Heart right ventricle (tissue), 16 donors: ENCODE data around the gene KCNJ16. TPM values are rescaled to one million over a fixed set of nuclear protein-coding genes. Genes with fewer than 3 reads are reported as not detected.

ENCODE experiments used
- ATAC-seq, 8 donors: fragments of 200-7000 bp; cut with Tn5 transposase; one replicate each; pipeline ENCODE4 v1.9.1; 2020; ENCODE audit warnings: mild to moderate bottlenecking in 8 of 8, moderate library complexity in 8 of 8, moderate number of reproducible peaks in 1 of 8
- DNase-seq, 2 donors: peaks; one replicate each; pipeline ENCODE4 v3.0.0-alpha.2; 2020
- H3K27ac ChIP-seq, 10 donors: fragments of 200-600 bp; sonication (generic) in 2 of 10; one replicate each; pipeline versions ENCODE4 v1.5.0 to v1.8.0; 2020 to 2022; ENCODE audit warnings: mild to moderate bottlenecking in 3 of 10
- H3K27me3 ChIP-seq, 7 donors: fragments of 200-600 bp; one replicate each; pipeline ENCODE4 v1.8.0; 2021 to 2022; ENCODE audit warnings: mild to moderate bottlenecking in 2 of 7
- H3K36me3 ChIP-seq, 9 donors: fragments of 200-600 bp; sonication (generic) in 1 of 9; one replicate each; pipeline versions ENCODE4 v1.5.0 to v1.8.0; 2020 to 2022; ENCODE audit warnings: mild to moderate bottlenecking in 2 of 9
- H3K4me1 ChIP-seq, 9 donors: fragments of 200-600 bp; sonication (generic) in 1 of 9; one replicate each; pipeline versions ENCODE4 v1.5.0 to v1.8.0; 2020 to 2022; ENCODE audit warnings: mild to moderate bottlenecking in 4 of 9
- H3K4me3 ChIP-seq, 10 donors: fragments of 200-600 bp; sonication (generic) in 2 of 10; one replicate each; pipeline versions ENCODE4 v1.5.0 to v1.8.0; 2020 to 2022; ENCODE audit warnings: mild to moderate bottlenecking in 7 of 10, moderate library complexity in 2 of 10
- H3K9me3 ChIP-seq, 11 donors: fragments of 200-600 bp in 10 of 11; sonication (generic) in 2 of 11; one replicate each; pipeline versions ENCODE4 v1.5.0 to v1.8.0; 2013 to 2022; ENCODE audit warnings: mild to moderate bottlenecking in 2 of 11, control low read depth in 1 of 11, moderate library complexity in 1 of 11
- CTCF ChIP-seq, 9 donors: fragments of 200-600 bp; sonication (generic) in 2 of 9; IDR thresholded peaks; one replicate each; pipeline versions ENCODE4 v1.5.0 to v1.8.0; 2021 to 2022; ENCODE audit warnings: antibody characterized with exemption in 9 of 9, mild to moderate bottlenecking in 5 of 9, moderate library complexity in 1 of 9
- WGBS, 2 donors: extraction: QIAGEN DNeasy Blood & Tissue Kit; methylation state at CpG; one replicate each; pipeline ENCODE4 v1.1.7; 2013; ENCODE audit warnings: inconsistent platforms in 1 of 2; 5-methylcytosine and 5-hydroxymethylcytosine counted together
- intact Hi-C, 10 donors: fragments of 100-400 bp; cut with DNase I; formaldehyde crosslinking; loops; one replicate each; pipeline versions ENCODE4 v1.11.1 to v1.14.2; 2022
- polyA plus RNA-seq, 2 donors: library from polyadenylated mRNA; stranded (reverse); fragments of 200-250 nt; gene quantifications; one replicate each; pipeline ENCODE4 v1.2.3, GENCODE V29; 2013
- total RNA-seq, 10 donors: library from RNA; stranded (reverse); fragmentation: NEBNext Ultra II Directional in 3 of 10; extraction: Animal tissue kit (Norgen Biotek cat#: 25700) in 3 of 10; gene quantifications; one replicate each; pipeline versions ENCODE4 v1.2.1 to v1.2.4, GENCODE V29; 2021 to 2023
- donor health status: Arrhythmogenic right ventricular cardiomyopathy.
- donor health status: ischemic (EF 13 %, LVEDD 7.1; RV severe dilation, severe dysfunction).
- donor health status: healthy with polysubstance abuse.
- donor health status: DM: no; HTN: yes; CAD: no.
- donor health status: DM: no; HTN: no; CAD: no.
- donor health status: ischemic (EF 25% LVEDD 6.9; RV normal size, moderate dysfunction).
- donor health status: ischemic (EF 25% LVEDD 5.7; RV mildly dilated, moderate dysfunction).
- donor health status: healthy.
- donor health status: DM: yes; HTN: yes; CAD: no.
- donor health status: Ischemic cardiomyopathy.
- donor health status: ischemic (EF 35%, LVEDD 5.7; RV mildly dilated, moderate dysfunction).
- donor health status: nonischemic (EF 11% LVEDD 7.7; RV severe dilation, severe dysfunction).
- donor health status: DM: yes; HTN: yes; CAD: no.
- donor health status: PGD.
- donor health status: ischemic (EF 29% LVEDD 5.4; RV normal size, mild dysfunction).
- donor health status: nonischemic (EF 23%, LVEDD 6.1; RV moderate dilation, normal function).

KCNJ16 gene
- total and polyA plus RNA-seq, 12 donors: 0.09 to 0.24 (median 0.14) TPM; not detected in 8

DNA sequence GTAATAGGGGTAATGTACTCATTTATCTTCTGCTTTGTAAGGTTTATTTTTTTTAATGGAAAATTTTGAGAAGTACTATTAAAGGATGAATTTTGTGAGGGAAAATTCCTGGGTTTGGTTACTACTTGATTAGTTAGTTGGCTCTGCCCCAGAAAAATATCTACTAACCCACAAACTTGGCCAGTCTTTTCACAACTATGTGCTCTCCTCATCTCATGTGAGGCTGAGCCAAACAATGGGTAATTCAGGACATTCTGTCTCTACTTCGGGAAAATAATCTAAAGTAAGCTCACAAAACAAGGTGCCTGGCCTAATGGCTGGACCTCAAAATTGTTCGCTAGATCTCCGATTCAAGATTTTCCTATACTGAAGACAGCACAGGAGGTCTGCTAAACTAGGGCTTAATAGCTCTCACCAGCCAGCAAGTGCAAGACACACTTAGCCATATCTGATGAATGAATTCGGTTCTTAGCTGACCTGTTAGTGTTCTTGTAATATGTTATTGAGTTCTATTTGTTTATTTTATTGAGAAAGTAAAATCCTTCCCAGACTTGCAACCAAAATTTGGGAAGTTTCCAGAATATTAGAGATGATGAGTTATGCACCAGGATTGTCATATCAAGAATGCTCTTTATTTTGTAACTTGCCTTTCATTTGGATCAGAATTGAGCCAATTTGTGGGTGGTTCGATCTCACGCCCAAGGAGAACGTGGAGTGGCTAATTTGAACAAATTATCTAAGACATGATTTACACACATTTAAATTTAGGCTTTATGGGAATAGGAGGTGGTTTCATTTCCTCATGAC is 5.7 kb downstream of the KCNJ16 start:
- peaks cover 0 to 6% (median 0%) of the 10 kb centered on the region in 9 donors for H3K4me1 ChIP-seq
- DNase-seq: no peak
- no peaks in the 10 kb centered on the region for H3K36me3 ChIP-seq
- ATAC-seq: peak in 1 of 8 donors; percentile 49
- TF ChIP-seq CTCF (IDR thresholded peaks at IDR 0.05): no peak
- intact Hi-C loops: no loop called here
- WGBS, 2 donors: 68 to 75% methylated on average over 7 of the region's 7 CpGs
- no peak overlapping the region for H3K27ac ChIP-seq
- no peaks in the 10 kb centered on the region for H3K27me3 ChIP-seq
- H3K4me3 ChIP-seq: no peak overlapping the region
- H3K9me3 ChIP-seq: no peaks in the 10 kb centered on the region

GRCh38 chr17:70081885-70082284 is 6.9 kb downstream of the KCNJ16 start:
- Histone ChIP-seq H3K36me3 (no peaks in the 10 kb centered on the region), H3K9me3 (no peaks in the 10 kb centered on the region), H3K27me3 (no peaks in the 10 kb centered on the region), H3K4me1 (peaks cover 0 to 6% (median 0%) of the 10 kb centered on the region in 9 donors), H3K4me3 (no peak overlapping the region), H3K27ac (no peak overlapping the region)
- WGBS, 2 donors: 63 to 66% methylated on average over 1 of the region's 1 CpG
- intact Hi-C loops: no loop called here
- DNase-seq: no peak
- ATAC-seq: no peak
- no peak for TF ChIP-seq CTCF (IDR thresholded peaks at IDR 0.05)

DNA sequence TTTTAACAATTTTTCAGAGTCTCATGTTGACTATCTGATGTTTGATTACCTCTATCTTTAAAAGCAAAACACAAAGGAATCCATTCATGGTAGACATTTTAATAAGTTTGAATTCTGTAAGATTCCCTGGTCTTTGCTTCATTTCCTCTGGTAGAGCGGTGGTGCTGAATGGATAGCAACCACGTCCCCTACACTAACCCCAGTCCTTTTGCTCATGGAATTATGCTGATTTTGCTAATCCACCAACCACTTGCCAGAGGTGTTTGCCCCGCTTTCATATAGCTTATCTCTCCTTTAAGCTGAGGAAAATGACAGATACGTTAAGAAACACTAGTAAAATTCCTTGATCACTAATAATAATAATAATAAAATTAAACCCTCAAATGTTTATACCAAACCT is 9.5 kb downstream of the KCNJ16 start:
- H3K36me3 ChIP-seq: no peaks in the 10 kb centered on the region
- no peak for ATAC-seq
- no peaks in the 10 kb centered on the region for H3K9me3 ChIP-seq
- WGBS, 2 donors: 48 to 51% methylated on average over 4 of the region's 4 CpGs
- peaks cover 0 to 6% (median 0%) of the 10 kb centered on the region in 9 donors for H3K4me1 ChIP-seq
- TF ChIP-seq CTCF (IDR thresholded peaks at IDR 0.05): no peak
- no peaks in the 10 kb centered on the region for H3K27me3 ChIP-seq
- no peak overlapping the region for H3K4me3 ChIP-seq
- no peak overlapping the region for H3K27ac ChIP-seq
- no peak for DNase-seq
- intact Hi-C loops: no loop called here

DNA sequence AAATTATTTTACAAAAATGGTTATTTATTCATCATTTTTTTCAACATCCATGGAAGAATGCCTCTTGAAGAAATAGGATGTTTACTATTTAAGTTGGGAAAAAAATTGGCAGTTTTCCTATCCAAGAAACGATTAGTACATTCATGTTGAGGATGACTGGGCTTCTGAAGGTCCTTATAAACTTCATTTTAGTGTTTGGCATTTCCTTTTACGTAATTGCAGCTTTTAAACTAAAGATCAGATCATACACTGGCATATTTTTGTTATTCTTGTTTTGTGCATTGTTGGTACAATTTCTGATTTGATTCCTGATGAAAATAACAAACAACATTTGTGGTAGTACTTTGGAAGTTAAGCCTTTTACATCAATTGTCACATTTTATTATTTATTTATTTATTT is 11.5 kb downstream of the KCNJ16 start:
- TF ChIP-seq CTCF (IDR thresholded peaks at IDR 0.05): no peak
- H3K36me3 ChIP-seq: no peaks in the 10 kb centered on the region
- 61 to 63% methylated on average over 2 of the region's 2 CpGs for WGBS, 2 donors
- no peak overlapping the region for H3K4me3 ChIP-seq
- intact Hi-C loops: no loop called here
- no peaks in the 10 kb centered on the region for H3K4me1 ChIP-seq
- H3K27me3 ChIP-seq: no peaks in the 10 kb centered on the region
- no peak for DNase-seq
- H3K27ac ChIP-seq: no peak overlapping the region
- ATAC-seq: no peak
- no peaks in the 10 kb centered on the region for H3K9me3 ChIP-seq
